G401 (cell line): ENCODE measurements around the gene HOXA7. TPM values are rescaled to one million over a fixed set of nuclear protein-coding genes. Genes with fewer than 3 reads are reported as not detected.

Experiments used
- DNase-seq: peaks from one replicate; pipeline ENCODE4 v3.0.0-alpha.2; 2015; ENCODE audit warnings: low spot score
- in situ Hi-C: cut with HindIII; loops from 2 replicates; pipeline ENCODE4 v1.10.0; 2016; ENCODE audit warnings: low sequenced_read_pairs, mixed read lengths
- total RNA-seq: library from RNA; depleted of rRNA; stranded (reverse); fragments of >200 nt; shearing (Covaris generic); gene quantifications from 2 replicates; pipeline ENCODE4 v1.2.3, GENCODE V29; 2014

HOXA7 gene
- total RNA-seq, 1 experiment from 2014 or later, result 7.1 TPM

DNA sequence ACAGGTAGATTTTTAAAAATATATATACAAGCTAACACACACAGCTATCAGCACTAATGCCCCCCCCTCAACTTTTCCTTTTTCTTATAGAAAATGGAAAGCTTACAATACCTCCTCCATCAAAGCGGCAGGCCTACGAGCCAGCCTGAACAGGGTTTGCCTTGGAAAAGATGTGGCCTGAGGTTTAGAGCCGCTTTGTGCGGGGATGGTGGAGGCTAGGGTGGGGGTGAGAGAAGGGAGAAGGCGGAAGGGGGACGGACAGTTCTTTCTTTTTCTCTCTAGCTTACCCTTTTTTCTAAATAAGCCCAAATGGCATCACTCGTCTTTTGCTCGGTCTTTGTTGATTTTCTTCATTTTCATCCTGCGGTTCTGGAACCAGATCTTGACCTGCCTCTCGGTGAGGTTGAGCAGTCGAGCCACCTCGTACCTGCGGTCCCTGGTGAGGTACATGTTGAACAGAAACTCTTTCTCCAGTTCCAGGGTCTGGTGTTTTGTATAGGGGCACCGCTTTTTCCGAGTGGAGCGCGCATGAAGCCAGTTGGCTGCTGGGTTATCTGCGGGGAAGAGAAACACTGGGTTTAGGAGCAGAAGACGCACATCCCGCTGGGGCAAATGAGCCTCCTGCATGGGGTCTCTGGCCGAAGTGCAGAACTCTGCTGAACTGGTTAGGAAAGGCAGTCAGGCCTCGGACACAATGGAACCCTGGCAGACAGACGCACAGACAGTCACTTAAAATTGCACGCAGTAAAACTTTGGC lies 7.0 kb upstream of the HOXA7 start:
- DNase-seq, result no peak
- in situ Hi-C loops, result loop anchor here (5.0 kb wide), 1 partner anchor 36 kb away; no protein-coding TSS in a partner anchor

DNA sequence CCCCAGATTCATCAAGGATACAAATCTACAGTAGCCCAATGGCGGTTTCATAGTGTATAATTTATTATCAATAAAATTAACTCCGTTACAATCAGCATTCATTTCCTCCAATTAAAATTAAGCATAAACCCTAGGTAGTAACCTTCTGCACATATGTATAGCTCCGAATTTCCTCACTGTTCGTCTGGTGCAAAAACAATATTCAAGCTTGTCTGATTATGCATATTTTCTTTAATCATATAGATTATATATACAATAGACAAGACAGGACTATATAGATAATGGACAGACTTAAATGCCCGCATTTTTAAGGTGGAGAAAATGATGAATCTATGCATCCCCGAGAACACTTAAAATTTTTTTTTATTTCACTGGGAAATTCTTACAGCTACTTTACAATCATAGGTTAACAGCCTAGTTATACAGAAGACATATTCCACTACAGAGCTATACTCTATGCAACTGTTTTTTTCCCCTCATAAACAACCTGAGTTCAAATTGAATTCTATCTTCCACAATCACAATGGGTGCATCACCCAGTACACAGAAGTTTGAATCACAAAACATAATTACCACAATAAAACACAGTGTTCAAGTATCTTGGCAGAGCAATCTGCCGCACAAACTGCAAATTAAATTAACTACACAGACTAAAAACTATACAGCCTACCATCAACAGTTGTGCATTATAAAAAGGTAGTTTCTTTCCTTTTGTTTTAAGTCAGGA lies 6.2 kb upstream of the HOXA7 start:
- no peak for DNase-seq
- in situ Hi-C loops, result loop anchor here (5.0 kb wide), 1 partner anchor 35 kb away; no protein-coding TSS in a partner anchor

DNA sequence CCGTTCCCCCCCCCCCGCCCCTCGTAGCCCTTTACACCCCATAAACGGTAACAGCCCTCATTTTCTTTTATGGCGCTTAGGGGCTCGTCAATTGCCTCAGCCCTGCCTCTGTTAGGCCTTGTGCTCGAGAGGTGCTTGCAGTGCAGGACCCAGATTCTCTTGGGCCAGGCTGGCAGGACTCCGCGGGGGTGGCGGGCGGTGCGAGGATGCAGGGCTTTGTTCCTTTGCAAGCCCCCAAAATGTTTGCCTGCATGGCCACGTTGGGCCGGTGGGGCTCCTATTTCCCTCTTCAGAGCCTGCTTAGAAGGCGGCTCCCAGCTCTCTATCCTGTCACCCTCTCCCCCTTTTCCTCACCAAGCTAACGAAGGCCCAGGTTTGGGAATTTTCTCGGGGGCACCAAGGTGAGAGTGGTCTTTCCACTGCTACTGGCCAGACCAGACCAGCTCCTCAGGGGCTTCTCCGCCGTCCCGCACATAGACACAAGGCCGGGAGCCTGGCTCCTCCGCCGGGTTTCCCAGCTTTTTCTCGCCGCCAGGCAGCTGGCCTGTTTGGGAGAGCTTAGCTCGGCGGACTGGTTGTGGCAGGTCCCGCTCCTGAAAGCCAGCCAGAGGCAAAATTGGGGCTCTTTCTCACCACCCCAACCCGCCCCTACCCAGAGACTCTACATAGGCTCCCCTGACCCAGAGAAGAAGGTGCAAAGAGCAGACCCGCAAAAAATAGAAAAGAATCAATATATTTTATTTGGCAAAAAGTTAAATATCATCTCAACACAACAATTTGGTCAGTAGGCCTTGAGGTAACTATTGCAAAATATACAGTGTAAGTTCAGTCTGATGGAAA lies 5.5 kb upstream of the HOXA7 start:
- no peak for DNase-seq

DNA sequence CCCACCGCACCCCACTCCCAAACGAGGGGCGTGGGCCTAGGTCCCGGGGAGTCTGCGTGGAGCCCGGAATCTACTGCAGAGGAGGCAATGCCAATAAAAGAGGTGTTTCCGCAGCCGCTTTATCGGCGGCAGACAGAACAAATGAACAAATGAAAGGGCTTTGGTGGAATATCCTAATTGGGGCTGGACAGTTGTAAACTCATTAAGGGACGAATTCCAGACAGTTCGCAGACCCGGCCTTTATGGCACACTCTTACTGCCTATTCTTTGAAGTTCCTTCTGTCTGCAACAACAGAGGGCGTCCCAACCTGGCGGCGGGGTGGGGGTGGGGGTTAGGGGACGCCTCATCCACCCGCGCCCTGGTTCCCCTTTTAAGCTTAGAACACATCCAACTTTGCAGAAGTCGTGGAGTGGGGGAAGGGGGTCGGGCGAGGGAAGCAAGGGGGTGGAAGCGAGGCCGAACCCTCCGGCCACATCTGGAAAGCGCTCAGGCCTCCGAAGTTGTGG lies 4.8 kb upstream of the HOXA7 start:
- DNase-seq, result peak; percentile 43
- in situ Hi-C loops, result loop anchor here (5.0 kb wide), 1 partner anchor 34 kb away; no protein-coding TSS in a partner anchor

More for the DNA sequence above, 5.5 kb upstream of the HOXA7 start:
- in situ Hi-C loops, result loop anchor here (5.0 kb wide), 1 partner anchor 35 kb away; no protein-coding TSS in a partner anchor

DNA sequence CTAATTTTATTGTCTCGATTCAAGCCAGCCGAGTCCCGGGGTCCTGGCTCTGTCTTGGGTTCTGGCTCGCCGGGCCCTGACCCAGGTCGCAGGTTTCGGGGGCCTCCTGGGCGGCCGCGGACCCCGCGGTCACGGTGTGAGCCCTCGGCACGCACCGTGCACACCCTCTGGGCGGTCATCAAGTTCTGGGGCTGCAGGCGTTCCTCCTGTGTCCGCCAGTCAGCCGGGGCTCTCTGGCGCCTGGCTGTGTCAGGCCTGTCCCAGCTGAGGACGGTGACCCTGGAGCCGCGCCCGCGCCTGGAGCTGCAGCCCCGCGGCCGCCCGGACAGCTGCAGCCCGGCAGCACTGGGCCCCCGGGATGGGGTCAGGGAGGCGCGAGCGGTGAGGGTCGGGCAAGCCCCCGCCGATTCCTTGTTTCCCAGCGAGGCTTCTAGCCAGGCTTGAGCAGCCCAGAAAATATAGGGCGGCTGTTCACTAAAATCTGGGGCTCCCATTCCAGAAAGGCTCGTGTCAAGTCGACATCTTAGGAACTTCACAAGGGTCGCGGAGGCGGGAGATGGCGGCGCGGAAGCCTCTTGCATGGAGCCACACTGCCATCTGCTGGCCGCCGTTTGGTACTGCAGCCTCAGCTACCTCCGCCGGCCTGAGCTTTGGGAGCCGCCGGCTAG lies 4.2 kb upstream of the HOXA7 start:
- in situ Hi-C loops, result loop anchor here (5.0 kb wide), 1 partner anchor 33 kb away; no protein-coding TSS in a partner anchor
- peak; percentile 79 for DNase-seq

DNA sequence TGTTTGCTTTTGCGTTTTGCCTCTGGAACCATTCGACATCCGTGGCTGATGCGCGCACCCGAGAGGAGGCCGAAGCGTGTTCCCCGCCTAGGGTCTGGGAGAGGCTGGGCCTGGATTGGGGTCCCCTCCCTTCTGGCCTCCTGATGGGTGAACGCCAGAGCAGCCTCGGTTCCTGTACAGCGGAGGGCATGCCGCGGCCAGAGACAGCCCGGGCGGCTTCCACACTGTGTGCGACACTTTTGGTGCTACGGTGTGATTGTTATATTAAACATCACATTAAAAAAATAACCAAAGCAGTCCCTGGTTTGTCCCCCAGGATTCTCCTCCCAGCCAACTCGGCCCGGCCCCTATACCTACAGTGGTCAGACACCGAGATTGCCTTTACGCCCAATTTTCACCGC lies 3.7 kb upstream of the HOXA7 start:
- in situ Hi-C loops, result loop anchor here (5.0 kb wide), 1 partner anchor 33 kb away; no protein-coding TSS in a partner anchor
- DNase-seq, result no peak

DNA sequence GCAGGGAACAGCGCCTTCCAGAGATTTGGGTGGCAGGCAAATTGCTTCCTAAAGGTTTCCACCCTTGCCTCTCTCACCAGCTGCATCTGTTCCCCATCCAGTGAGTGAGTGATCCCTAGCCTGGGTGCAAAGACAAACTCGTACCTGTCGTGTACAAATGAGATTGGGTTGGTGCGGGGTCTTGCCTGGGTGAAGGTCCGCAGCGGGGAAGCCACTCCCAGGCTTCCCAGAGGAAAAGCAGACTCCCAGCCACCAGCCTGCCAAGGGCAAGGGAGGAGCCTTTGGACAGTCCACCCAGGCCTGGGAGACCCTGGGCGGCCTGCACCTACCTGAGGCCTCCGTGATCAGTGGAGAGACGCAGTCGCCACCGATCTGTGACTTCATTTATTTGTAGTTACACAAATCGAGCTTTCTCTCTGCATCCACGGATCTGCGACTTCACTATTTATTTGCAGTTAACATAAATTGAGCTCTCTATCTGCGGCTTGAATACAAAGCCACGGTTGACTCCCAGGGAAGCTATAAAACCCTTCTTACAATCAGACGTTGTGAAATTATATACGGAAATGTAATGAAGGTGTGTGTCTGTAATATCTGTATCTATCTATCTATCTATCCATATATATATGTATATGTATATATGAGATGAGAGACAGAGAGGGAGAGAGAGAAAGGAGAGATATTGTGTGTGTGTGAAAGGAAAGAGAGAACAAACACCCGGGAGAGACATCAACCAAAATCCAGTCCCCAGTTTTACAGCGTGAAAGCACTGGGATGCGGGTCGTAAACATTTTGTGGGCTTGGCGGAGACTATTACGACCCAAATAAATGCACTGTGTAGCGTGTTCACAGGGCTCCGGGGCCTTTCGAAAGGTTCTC lies 3.0 kb upstream of the HOXA7 start:
- DNase-seq, result no peak
- in situ Hi-C loops, result loop anchor here (5.0 kb wide), 1 partner anchor 32 kb away; no protein-coding TSS in a partner anchor

DNA sequence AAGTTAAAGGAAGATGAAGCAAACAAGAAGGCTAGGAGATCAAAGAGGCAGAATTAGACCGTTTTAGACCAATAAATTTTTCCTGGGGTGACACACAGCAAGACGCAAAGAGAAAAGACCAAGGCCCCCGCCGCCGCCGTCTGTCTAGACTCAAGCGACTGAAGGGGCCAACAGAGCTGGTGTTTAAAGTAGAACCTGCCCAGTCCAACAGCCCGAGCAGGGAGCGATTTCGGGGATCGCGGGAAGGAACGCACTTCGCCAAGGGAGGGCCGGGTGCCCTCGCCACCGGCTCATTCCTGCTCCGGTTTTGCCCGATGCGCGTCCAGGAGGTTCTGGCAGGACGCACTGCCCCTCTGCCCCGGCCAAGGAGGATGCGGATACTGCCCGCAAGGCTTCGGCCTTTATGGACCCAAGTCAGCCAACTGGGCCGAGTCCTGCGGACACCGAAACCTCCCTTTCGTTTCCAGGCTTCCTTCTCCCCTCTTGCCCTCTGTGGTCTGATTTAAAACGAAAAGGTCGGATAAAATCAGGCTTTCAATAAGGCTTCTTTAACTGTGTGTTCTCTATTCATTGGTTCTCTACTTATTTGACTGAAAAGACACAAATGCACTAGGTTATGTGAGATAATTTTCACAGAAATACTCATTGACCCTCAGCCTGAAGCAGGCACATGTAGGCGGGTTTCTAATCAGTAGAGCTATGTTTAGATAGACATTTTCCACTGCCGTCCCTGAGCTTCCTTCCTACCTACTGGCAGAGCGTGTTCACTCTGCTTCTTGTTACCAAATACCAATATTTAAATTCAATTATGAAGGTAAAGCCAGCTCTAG lies 2.2 kb upstream of the HOXA7 start:
- no peak for DNase-seq
- in situ Hi-C loops, result no loop called here

DNA sequence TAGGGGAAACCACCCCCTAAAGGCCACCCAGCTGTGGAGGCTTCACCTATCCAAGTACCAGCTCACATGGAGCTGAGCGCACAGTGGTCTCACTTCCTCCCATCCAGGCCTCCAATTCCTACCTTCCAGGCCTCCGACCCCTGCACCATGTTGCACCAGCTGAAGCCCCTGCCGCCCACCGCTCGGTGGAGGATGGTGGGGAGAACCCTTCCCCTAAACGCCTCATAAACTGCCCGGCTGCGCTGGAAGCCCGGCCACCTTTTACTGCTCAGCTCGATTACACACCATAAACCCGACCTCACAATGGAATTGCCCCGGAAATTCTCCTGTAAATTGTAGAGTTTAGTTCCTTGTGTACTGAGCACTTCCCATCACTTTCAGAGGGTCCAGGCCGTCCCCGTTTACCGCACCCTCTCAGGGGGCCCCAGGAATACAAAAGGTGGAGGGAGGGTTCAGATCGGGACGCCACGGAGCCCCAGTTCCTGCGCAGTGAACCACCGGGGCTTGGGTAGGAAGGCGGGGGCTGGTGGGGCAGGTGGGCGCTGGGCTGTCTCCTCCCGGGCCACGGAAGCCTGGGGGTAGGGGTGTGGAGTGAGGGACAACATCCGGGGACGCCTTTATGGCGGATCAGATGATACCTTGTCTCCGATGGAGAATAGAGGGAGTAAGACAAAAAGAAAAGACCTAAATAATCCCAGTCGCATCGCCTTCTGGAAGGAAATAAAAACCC lies 1.4 kb upstream of the HOXA7 start:
- no peak for DNase-seq

DNA sequence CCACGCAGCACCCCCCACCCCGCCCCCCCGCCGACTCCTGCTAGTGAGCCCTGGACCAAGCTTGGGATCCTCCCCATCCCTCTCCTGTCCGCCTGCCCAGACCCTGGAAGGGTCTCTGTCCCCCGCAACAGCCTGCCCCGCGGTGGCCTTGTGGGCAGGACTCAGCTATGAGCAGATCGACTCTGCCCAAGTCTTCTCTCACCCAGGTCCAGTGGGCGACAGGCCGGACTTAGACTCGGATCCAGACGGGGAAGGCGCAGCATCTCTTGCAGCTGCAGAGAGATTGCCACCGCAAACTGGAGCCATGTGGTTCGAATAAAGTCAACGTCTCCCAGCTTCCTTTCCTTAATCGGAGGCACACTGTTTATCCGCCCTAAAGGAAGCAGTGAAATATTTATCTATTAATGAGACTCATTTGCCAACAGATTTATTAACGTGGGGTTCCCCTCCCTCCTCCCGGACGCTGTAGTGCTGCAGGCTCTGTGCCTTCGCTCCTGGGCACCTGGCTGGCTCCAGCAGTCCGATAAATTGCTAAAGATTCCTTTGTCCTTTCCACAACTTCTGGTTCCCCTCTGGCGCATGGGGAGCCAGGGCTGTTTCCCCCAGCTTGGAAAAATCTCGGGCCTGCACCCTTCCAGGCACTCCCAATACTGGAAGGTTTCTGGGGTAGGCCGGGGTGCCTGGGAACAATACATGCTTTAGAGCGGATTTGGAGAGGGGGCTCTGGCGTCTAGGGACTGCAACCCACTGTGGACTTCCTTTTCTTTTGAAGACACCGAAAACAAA lies 634 bp upstream of the HOXA7 start:
- no peak for DNase-seq
- in situ Hi-C loops, result no loop called here

More for the DNA sequence above, 1.4 kb upstream of the HOXA7 start:
- in situ Hi-C loops, result no loop called here

DNA sequence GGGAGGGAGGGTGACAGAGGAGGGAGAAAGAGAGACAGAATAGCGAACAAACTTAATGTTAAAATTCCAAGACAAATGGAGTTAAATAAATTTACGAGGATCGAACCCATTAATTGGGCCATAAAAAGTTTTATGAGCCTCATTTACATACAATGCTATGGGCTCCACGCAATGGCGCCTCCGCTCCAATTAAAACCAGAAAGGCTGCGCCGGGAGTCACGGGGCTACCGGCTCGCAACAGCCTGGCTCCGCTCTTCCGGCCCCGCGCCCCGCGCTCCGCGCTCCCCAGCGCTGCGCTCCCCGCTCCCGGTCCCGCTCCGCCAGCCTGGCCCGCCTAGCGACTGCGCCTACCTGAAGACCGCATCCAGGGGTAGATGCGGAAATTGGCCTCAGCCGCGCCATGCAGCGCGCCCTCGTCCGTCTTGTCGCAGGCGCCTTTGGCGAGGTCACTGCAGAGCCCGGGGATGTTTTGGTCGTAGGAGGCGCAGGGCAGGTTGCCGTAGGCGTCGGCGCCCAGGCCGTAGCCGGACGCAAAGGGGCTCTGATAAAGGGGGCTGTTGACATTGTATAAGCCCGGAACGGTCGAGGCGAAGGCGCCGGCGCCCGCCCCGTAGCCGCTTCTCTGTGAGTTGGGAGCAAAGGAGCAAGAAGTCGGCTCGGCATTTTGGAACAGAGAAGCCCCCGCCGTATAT lies 513 bp downstream of the HOXA7 start:
- in situ Hi-C loops, result no loop called here

DNA sequence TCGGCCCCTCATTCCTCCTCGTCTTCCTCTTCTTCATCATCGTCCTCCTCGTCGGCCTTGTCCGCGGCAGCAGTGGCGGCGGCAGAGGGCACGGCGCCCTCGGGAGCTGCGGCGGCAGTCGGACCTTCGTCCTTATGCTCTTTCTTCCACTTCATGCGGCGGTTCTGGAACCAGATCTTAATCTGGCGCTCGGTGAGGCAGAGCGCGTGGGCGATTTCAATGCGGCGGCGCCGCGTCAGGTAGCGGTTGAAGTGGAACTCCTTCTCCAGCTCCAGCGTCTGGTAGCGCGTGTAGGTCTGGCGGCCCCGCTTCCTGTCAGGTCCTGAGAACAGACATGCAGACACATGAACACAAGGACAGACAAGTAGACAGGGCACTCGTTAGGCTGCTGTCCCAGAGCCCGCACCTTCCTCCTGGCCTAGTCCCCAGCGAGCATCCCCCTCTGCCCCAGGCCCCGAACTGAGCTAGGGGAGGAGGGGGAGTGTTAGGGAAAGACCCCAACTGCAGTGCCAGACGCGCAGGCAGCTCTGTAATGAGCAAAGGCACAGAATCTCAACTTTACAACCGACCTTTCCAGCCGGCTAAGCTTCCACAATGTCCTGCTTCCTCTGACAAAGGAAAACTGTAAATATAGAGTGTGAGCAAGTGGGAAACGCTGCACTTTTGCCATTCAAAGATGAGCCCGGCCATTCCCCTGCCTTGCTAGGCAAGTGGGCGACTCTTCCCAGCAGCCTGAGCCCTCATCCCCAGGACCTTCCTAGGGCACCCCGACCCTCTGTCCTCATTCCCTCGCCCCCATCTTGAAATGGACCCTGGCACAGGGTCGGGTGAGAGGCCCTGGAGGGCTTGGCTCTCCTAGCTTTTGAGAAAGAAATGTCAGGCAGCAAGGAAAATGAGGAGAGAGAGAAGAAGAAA lies 1.3 kb downstream of the HOXA7 start:
- DNase-seq, result no peak
- in situ Hi-C loops, result no loop called here

More for the DNA sequence above, 513 bp downstream of the HOXA7 start:
- no peak for DNase-seq

DNA sequence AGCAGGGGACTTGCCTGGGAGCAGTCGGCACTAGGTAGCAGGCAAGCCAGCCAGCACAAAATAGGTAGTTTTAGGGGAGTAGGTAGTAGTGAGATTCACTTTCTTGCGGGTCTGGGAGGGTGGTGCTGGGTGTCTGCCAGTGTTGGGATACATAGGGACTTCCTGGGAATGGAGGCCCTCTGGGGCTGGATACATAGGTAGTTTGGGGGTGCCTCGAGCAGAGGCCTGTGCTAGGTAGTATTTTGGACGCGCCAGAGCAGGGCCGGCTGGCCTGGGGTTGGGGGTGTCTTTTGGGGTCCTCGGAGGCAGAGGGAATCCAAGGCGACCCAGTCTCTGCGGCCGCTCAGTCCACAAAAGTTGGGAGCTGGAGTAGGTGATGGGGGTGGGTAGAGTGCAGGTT lies 2.1 kb downstream of the HOXA7 start:
- no peak for DNase-seq
- in situ Hi-C loops, result no loop called here

DNA sequence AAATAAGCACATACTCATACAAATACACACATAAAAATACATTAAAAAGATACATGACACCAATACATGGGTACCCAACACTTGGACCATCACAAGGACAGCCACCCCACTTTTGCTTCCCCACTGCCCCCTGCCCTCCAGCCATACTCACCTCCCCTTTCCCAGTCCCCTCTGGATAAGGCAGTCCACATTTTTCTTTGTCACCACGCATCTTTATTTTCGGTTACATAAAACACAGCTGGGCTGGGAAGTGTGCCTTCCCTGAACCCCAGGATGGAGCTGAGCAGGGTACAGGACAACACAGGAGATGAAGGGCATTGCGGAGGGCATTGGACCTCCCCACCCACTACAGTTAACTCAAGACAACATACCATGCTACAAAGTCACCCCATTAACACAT lies 2.9 kb downstream of the HOXA7 start:
- in situ Hi-C loops, result no loop called here
- DNase-seq, result no peak
